Upper lobe of right lung (tissue), 1 donor: ENCODE results near the gene FOXO3. TPM values are rescaled to one million over a fixed set of nuclear protein-coding genes. Genes with fewer than 3 reads are reported as not detected.

Experiments used
- ATAC-seq: fragments of 200-7000 bp; cut with Tn5 transposase; one replicate; pipeline ENCODE4 v1.9.1; 2020; ENCODE audit warnings: mild to moderate bottlenecking, moderate library complexity
- DNase-seq: peaks from one replicate; pipeline ENCODE4 v3.0.0-alpha.2; 2020
- H3K27ac ChIP-seq: fragments of 200-600 bp; one replicate; pipeline ENCODE4 v1.8.0; 2022
- H3K27me3 ChIP-seq: fragments of 200-600 bp; one replicate; pipeline ENCODE4 v1.8.0; 2022; ENCODE audit warnings: mild to moderate bottlenecking
- H3K36me3 ChIP-seq: fragments of 200-600 bp; one replicate; pipeline ENCODE4 v1.8.0; 2022
- H3K4me1 ChIP-seq: fragments of 200-600 bp; one replicate; pipeline ENCODE4 v1.8.0; 2022
- H3K4me3 ChIP-seq: fragments of 200-600 bp; one replicate; pipeline ENCODE4 v1.8.0; 2022; ENCODE audit warnings: mild to moderate bottlenecking
- H3K9me3 ChIP-seq: fragments of 200-600 bp; one replicate; pipeline ENCODE4 v1.8.0; 2022
- intact Hi-C: fragments of 100-400 bp; cut with DNase I; formaldehyde crosslinking; loops from one replicate; pipeline ENCODE4 v1.11.0; 2022
- total RNA-seq: library from RNA; stranded (reverse); fragmentation: NEBNext Ultra II Directional; extraction: Animal tissue kit (Norgen Biotek cat#: 25700); gene quantifications from one replicate; pipeline ENCODE4 v1.2.1, GENCODE V29; 2021
- TF ChIP-seq, protein P1 (sequence below): fragments of 200-600 bp; IDR thresholded peaks from one replicate; pipeline ENCODE4 v1.8.0; 2022; ENCODE audit warnings: antibody characterized with exemption
- donor health status: DM: no; HTN: yes; CAD: no; lungs with severe emphysema.

Gene FOXO3
- total RNA-seq, 1 donor from 2014 or later, result 73.6 TPM

DNA sequence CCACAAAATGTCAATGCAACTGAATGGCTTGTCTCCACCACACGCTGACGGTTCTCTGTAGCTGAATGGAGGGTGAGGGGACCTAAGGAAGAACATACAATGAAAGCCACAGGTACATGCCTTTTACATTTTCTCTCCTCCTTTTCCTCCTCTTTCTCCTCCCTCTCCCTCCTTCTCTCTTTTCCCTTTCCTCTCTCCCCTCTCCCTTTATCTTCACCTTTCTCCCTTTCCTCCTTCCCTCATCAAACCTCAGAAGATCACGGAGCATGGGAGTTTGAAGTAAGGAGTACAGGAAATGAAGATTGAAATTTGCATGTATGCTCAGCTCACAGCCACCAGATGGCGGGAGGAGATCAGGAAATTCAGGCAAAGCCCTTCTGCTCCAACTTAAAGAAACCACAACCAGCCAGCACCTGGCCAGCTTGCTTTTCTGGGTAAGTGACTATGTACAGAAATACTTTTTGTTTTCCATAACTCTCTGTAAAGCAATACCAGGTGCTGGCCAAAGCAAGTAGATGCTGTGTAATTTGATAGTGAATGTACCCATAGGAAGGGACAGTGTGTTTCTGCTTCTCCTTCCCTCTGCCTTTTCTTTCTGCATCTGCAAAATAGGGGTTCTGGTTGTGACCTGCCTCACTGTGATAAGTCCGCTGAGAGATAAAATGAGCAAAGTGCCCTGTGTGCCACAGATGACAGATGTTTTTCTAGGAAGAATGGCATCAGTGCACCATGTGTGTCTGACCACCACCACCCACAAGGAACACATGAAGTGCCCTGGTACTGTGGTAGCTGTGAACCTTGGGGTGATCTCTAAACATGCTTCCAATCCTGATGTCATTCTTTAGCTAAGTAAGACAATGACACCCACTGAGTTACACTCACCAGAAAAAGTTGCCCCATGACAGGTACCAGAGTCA, 18.6 kb upstream of the FOXO3 start:
- Histone ChIP-seq H3K4me3 (no peak overlapping the region), H3K9me3 (no peaks in the 10 kb centered on the region), H3K27ac (no peak overlapping the region), H3K4me1 (peaks cover 3% of the 10 kb centered on the region), H3K36me3 (no peaks in the 10 kb centered on the region), H3K27me3 (no peaks in the 10 kb centered on the region)
- ATAC-seq (peak; percentile 96), DNase-seq (no peak)
- intact Hi-C loops, result loop anchor here (5.0 kb wide), 3 partner anchors 290 to 530 kb away; no protein-coding TSS in a partner anchor
- TF ChIP-seq, protein P1, sequence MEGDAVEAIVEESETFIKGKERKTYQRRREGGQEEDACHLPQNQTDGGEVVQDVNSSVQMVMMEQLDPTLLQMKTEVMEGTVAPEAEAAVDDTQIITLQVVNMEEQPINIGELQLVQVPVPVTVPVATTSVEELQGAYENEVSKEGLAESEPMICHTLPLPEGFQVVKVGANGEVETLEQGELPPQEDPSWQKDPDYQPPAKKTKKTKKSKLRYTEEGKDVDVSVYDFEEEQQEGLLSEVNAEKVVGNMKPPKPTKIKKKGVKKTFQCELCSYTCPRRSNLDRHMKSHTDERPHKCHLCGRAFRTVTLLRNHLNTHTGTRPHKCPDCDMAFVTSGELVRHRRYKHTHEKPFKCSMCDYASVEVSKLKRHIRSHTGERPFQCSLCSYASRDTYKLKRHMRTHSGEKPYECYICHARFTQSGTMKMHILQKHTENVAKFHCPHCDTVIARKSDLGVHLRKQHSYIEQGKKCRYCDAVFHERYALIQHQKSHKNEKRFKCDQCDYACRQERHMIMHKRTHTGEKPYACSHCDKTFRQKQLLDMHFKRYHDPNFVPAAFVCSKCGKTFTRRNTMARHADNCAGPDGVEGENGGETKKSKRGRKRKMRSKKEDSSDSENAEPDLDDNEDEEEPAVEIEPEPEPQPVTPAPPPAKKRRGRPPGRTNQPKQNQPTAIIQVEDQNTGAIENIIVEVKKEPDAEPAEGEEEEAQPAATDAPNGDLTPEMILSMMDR, result peak; percentile 86

DNA sequence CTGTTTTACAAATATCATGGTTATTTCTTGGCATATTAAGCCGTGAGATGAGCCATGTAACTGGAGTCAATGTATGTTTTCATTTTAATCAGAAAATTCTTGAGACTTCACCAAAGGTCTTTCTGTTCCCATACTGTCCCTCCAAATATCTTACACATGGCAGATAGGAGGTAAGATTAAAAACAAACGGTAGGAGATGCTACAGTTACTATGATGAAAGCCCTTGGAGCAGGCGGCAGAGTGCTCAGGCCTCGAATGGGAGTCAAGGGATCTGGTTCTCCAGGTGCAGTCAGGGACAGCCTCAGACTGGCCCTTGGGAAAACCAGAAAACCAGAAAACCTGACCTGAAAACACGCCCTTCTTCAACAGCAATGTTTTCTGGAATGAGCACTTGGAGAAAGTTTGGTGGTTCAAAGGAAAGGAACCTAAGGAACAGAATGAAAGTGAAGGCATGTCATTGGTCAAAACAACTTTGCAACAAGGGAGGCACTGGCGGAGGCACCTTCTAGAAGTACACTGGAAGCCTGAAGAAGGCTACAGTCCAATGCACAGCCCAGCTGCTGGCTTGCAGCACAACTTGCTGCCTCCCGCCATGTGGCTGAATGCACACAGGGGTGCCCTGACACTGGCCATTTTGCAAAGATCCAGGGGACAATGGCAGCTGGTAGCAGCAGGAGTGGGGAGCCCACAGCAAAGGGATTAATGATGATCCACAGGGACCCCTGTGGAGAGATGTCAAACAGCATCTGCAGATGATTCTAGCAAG, 17.4 kb upstream of the FOXO3 start:
- H3K27ac ChIP-seq, result no peak overlapping the region
- ATAC-seq, result no peak
- intact Hi-C loops, result loop anchor here (5.0 kb wide), 3 partner anchors 289 to 529 kb away; no protein-coding TSS in a partner anchor
- H3K4me3 ChIP-seq, result no peak overlapping the region
- H3K9me3 ChIP-seq, result no peaks in the 10 kb centered on the region
- H3K4me1 ChIP-seq, result peaks cover 3% of the 10 kb centered on the region
- TF ChIP-seq, protein P1, result no peak
- no peak for DNase-seq
- H3K36me3 ChIP-seq, result no peaks in the 10 kb centered on the region
- H3K27me3 ChIP-seq, result no peaks in the 10 kb centered on the region

- Histone ChIP-seq H3K27ac (no peak overlapping the region), H3K4me3 (no peak overlapping the region), H3K27me3 (no peaks in the 10 kb centered on the region), H3K9me3 (no peaks in the 10 kb centered on the region), H3K36me3 (no peaks in the 10 kb centered on the region), H3K4me1 (peaks cover 3% of the 10 kb centered on the region)
- TF ChIP-seq, protein P1, result no peak
- intact Hi-C loops, result loop anchor here (5.0 kb wide), 3 partner anchors 288 to 528 kb away; no protein-coding TSS in a partner anchor
- DNase-seq (no peak), ATAC-seq (no peak)
Measured at GRCh38 chr6:108544606-108545005, 16.1 kb upstream of the FOXO3 start.

DNA sequence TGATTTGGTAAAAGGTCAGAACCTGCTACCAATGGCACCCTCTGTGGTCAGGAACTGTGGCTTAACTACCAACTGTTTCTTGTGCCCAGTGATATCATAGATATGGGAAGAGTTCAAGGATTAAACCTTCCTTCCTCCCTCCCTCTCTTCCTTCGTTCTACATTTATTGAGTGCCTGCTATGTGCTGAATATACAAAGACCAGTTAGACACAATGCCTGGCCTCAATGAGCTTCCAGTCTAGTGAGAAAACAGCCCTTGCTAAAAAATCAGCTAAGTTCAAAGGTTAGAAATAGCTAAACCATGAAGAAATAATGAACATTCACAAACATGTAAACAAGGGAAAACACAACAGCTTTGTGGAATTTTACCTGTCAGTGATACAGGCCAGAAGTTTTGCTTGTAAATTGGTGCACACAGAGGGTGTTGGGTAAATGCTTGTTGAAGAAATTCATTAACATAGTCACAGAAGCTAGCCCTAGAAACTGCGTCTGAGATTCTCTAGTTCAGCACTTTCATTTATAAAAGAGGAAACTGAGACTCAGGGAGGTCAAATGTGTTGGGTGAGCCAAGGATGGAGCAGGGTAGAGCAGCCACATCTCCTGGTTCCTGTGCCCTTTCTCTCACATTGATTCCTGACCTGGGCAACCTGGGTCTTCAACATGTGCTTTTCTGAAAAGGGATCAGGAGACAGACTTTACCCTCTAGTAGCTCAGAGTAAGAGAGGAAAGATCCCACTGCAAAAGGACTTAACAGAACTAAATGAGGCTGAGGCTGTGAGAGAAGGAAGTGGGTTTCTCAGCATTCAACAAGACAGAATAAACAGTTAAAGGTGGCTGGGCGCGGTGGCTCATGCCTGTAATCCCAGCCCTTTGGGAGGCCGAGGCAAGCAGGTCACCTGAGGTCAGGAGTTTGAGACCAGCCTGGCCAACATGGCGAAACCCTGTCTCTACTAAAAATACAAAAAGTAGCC, 14.4 kb upstream of the FOXO3 start:
- DNase-seq, result no peak
- TF ChIP-seq, protein P1, result no peak
- H3K4me3 ChIP-seq, result no peak overlapping the region
- ATAC-seq, result no peak
- H3K27me3 ChIP-seq, result no peaks in the 10 kb centered on the region
- no peak overlapping the region for H3K27ac ChIP-seq
- H3K9me3 ChIP-seq, result no peaks in the 10 kb centered on the region
- intact Hi-C loops, result no loop called here
- H3K4me1 ChIP-seq, result peaks cover 3% of the 10 kb centered on the region
- no peaks in the 10 kb centered on the region for H3K36me3 ChIP-seq

- Histone ChIP-seq H3K4me3 (no peak overlapping the region), H3K4me1 (no peaks in the 10 kb centered on the region), H3K27ac (no peak overlapping the region), H3K27me3 (no peaks in the 10 kb centered on the region), H3K36me3 (no peaks in the 10 kb centered on the region), H3K9me3 (no peaks in the 10 kb centered on the region)
- TF ChIP-seq, protein P1, result no peak
- intact Hi-C loops, result no loop called here
- DNase-seq (no peak), ATAC-seq (no peak)
Measured at GRCh38 chr6:108549241-108549640, 11.5 kb upstream of the FOXO3 start.
